Islet of Langerhans (tissue), 1 donor: ENCODE results near the gene CEP57L1.
"Not testable (repeated sequence)": the region's sequence is repeated elsewhere in the genome, so short reads cannot be mapped to it uniquely, and the experiment has no call there.

Source experiments
- FAIRE-seq: peaks from one replicate; lab custom pipeline; 2011; peaks lifted over from hg19 to GRCh38; lab: Jason Lieb, UNC

CEP57L1 gene

DNA sequence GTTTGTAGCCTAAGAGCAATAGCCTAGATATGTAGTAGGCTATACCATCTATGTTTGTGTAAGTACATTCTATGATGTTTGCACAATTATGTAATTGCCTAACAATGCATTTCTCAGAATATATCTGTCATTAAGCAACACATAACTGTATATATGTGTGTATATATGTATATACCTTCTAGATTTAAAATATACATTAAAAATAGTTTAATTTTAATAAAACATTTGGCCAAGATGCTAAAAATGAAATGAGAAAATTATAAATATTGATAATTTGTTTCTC, 21.2 kb upstream of the CEP57L1 start:
- FAIRE-seq: no peak

GRCh38 chr6:109075934-109076333, 19.4 kb upstream of the CEP57L1 start:
- FAIRE-seq: peak; percentile 75

DNA sequence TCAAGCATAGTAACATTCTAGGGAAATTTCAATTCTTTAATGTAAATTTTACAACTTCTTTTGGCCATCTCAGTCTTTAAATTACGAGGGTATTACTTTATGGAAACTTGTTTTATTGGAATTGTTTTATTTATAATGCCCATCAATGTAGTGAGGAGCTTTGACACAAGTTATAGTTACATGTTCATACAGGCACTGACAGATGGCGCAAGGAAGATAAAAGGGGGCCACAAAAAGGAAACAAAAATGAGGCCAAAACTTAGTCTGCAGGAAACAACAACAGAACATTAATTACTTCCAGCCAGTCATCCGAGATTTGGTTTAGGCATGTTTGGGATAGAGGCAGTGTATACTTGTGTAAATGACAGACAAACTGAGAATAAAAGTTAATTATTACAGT, 18.9 kb upstream of the CEP57L1 start:
- FAIRE-seq: no peak

DNA sequence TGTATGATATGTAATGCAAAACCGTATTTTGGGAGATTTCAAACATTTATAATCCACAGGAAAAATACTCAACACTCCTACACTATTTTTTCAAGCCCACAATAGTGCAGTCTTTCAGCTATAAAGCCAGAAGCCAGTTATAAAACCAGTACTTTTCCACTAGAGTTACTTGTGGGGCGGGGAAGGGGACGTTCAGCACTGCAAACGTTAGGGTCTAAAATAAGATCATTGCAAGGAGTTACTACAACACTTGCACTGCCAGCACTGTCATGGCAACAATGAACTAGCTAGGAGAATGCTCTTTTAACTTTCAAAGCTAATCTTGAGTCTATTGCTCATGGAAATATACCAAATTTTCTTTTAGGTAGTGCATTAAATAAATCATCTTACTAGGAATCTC, 15.3 kb upstream of the CEP57L1 start:
- no peak for FAIRE-seq

DNA sequence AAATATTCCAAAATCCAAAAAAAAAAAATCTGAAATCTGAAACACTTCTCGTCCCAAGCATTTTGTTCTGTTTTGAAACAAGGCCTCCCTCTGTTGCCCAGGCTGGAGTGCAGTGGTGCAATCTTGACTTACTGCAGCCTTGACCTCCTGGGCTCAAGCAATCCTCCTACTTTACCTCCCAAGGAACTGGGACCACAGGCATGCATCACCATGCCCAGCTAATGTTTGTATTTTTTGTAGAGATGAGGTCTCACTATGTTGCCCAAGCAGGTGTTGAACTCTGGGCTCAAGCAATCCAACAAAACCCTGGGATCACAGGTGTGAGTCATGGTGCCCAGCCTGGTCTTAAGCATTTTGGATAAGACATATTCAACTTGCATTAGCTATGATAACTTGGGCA, 14.3 kb upstream of the CEP57L1 start:
- no peak for FAIRE-seq

GRCh38 chr6:109081516-109082187, 13.7 kb upstream of the CEP57L1 start:
- no peak for FAIRE-seq

DNA sequence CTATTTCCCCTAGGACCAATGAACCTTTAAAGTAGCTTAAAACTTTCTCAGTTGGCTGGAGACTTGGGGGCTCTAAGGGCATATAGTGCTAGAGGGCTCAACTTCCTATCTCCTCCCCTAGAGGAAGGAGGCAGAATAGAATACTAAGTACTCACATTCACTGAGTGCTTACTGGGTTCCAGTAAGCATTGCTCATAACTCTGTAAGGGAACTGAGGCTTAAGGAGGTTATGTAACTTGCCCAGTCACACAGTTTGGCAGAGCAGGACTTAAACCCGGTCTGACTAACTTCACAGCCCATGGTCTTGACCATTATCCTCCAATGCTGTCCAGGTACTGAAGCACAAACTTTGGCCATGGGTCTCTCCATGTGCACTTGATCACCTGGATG, 13.1 kb upstream of the CEP57L1 start:
- FAIRE-seq: no peak

- no peak for FAIRE-seq
Measured at GRCh38 chr6:109083657-109084056, 11.7 kb upstream of the CEP57L1 start.

DNA sequence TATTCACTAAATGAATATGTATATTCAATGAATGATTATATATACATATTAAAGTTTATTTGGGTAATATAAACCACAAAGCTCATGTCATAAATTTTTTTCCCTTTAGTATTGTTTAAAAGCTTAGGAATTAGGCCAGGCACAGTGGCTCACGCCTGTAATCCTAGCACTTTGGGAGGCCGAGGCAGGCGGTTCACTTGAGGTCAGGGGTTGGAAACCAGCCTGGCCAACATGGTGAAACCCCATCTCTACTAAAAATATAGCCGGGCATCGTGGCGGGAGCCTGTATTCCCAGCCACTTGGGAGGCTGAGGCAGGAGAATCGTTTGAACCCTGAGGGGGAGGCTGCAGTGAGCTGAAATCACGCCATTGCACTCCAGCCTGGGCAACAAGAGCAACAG, 11.2 kb upstream of the CEP57L1 start:
- FAIRE-seq: not testable (repeated sequence)

DNA sequence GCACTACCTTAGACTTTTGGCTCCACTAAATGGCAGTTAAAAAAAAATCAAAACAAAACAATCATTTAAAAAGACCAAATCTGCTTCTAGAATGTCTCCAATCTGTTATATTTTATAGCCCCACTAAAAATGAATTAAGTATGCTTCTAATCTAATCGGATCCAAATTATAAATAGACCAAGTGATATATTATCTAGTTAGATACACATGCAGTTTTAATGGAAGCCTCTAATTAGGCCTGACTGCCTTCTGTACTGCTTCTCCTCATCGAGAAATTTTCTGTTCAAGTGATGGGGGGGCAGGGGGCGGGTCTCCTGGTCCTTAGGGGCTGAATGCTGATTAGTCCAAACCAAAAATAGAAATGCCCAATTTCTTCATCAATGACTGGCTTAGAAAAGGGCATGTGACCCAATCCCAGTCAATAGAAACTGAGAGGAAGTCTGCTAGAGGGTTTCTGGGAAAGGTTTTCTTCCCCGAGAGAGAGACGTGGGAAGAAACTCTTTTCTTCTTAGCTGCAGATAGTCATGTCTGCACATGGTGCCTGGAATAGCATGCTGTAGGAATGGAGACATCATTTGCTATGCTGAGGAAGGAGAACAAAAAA, 7.5 kb upstream of the CEP57L1 start:
- FAIRE-seq: peak; percentile 91

DNA sequence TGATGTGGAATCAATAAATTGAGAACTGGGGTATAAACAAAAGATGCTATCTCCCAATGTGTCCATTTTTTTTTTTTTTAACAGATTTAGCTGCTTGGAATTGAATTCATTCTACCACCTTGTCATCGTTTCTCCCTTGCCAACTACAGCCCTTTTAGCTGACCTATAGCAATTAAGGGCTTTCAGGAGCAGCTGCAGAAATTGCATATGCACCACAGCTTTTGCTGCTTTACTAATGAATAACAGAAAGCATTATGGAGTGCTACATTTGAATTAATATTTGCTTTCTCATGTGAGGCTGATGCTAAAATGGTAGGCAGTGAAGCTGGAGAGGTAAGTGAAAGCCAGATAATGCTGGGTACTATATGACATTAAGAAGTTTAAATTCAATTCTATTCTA, 6.3 kb upstream of the CEP57L1 start:
- FAIRE-seq: peak; percentile 90

GRCh38 chr6:109091314-109092024, 3.8 kb upstream of the CEP57L1 start:
- FAIRE-seq: no peak

- FAIRE-seq: no peak
Measured at GRCh38 chr6:109092074-109092473, 3.2 kb upstream of the CEP57L1 start.

DNA sequence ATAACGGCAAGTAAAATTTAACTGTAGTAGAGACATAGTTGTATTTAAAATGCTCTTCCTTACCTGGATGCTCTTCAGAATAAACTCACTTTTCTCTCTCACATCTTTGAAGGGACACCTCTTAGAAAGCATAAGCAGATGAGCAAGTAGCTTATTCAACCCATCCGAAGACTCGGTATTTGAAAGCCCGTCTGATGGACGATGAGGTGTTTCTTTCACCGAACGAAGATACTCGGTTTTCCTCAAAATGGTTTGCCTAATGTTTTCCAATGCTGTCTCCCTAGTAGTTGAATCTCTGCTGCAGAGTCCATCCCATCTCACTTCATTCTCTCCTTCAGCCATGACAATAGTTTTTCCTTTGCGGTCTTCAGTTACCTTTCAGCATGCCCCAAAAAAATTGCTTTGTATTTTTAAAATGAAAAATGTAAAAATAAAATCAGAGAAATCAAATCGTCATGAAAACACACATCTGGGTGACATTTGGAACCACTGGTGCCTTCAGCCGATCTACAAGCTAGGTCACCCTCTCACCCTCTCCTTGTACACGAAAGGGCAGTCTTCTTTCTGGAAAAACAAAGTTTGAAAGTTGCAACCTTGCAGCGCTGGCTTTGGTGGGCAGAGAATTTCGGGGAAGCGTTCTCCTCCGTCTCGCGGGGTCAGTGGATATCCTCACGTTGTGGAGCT, 1.4 kb upstream of the CEP57L1 start:
- no peak for FAIRE-seq

DNA sequence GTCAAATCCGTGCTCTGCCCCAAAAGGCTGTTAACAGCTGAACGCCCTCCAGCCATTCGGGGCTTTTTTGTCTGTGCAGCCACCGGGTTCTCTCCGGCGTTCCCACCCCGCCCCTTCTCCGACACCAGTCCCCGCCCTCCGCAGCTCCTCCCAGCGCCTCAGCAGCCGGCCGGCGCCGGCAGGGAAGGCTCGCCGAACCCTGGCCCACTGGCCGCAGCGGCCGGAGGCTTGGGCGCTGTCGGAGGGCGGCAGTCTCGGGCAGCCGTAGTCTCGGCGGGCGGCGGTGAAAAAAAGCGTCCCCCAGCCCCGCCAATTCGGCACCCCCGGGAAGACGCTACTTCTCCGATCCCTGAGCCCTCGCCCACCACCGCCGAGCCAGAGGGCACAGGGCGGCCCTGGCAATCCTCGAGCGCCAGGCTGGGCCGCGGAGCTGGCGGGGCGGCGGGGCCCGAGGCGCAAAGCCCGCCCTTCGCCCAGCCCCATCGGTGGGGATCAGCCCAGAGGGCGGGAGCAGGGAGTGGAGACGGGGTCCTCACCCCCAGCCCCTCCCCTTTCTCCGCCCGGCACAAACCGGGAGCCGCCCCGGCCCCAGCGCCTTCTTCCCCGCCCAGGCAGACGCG, 781 bp upstream of the CEP57L1 start, which contains the start of gene SESN1:
Gene SESN1, minus strand, starts transcription at position 431 of the 620 bp plus-strand sequence. CDS start 773 bp downstream, outside the sequence.
- FAIRE-seq: no peak

DNA sequence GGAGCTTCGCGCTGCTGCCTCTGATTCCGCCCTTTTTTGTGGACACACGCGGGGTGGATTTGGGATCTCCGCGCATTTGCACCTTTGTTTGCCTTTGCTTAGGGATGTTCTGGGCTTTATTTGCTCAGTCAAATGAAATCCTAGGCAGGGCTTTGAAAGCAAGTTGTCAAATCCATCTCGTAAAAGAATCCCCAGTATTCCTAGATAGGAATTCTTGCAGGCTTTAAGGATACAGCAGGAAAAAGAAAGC, 453 bp downstream of the CEP57L1 start:
- no peak for FAIRE-seq

DNA sequence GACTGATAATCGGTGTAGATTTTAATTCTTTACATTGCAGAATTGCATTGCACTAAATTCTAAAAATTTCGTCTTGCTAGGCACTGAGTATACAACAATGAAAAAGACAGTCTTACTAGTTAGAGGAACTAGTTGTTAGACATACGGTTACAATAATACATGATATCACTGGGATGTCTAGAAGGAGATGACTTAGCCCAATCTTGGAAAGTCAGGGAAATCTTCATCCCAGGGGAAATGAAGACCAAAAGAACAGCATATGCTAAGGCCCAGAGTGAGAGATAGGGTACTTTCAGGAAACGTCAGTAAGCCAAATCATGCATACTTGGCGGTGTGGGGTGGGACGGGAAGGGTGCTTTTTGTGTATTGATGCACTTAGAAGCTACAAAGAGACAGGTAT, 901 bp downstream of the CEP57L1 start:
- FAIRE-seq: no peak

DNA sequence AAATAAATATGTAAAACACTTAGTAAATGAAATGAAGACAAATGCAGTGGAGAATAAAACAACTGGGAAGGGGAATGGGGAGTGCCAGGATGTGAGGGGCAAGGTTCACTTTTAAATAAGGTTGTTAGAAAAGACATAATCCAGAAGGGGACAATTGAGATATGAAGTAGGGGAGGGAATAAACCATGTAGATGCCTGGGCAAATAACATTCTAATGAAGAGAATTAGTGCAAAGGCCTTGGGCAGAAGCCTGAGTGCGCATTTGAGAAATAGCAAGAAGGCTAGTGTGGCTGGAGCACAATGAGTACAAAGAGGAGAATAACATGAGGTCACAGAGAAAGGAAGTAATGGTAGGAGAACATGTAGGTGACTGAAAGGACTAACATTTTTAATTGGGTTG, 2.4 kb downstream of the CEP57L1 start:
- no peak for FAIRE-seq

DNA sequence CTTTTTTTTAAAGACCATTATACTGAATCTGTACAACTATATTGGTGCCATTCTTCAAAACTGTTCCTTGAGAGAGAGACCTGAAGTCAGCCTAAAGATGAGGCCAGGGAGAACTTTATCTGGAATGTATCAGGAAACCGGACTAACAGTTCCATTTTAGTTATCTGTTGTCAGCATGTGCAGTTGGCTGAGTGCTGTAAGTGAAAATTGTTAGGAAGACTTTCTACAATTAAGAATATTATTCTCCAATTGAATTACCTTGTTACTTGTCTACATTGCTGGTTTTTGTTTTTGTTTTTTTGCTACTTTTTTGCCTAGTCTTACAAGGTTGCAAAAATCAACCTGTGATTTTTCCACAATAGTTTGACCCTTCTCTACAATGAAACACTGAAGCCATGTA, 7.5 kb downstream of the CEP57L1 start:
- no peak for FAIRE-seq

GRCh38 chr6:109103942-109104341, 8.6 kb downstream of the CEP57L1 start:
- peak; percentile 21 for FAIRE-seq

DNA sequence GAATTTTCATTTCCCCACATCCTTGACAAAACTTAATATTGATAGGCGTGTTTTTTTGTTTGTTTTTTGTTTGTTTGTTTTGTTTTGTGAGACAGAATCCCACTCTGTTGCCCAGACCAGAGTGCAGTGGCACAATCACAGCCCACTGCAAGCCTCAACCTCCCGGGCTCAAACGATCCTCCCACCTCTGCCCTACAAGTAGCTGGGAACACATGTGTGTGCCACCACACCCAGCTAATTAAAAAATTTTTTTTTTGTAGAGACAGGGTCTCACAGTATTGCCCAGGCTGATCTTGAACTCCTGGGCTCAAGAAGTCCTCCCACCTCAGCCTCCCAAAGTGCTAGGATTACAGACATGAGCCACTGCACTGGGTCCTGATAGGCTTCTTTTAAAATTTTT, 9.2 kb downstream of the CEP57L1 start:
- FAIRE-seq: no peak

DNA sequence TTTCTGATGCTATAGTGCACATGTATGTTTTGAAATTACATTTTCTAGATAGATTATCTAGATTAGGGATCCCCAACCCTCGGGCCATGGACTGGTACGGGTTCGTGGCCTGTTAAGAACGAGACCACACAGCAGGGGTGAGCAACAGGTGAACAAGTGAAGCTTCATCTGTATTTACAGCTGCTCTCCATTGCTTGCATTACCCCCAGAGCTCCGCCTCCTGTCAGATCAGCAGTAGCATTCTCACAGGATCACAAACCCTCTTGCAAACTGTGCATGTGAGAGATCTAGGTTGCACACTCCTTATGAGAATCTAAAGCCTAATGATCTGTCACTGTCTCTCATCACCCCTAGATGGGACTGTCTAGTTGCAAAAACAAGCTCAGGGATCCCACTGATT, 10.4 kb downstream of the CEP57L1 start:
- no peak for FAIRE-seq

DNA sequence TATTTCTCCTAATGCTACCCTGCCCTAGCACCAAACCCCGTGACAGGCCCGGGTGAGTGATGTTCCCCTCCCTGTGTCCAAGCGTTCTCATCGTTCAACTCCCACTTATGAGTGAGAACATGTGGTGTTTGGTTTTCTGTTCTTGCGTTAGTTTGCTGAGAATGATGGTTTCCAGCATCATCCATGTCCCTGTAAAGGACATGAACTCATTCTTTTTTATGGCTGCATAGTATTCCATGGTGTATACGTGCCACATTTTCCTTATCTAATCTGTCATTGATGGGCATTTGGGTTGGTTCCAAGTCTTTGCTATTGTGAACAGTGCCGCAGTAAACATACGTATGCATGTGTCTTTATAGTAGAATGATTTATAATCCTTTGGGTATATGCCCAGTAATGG, 14.4 kb downstream of the CEP57L1 start:
- FAIRE-seq: not testable (repeated sequence)
